T-helper 1 cell treated with Interleukin-12 subunit alpha and Interleukin-12 subunit beta and Interleukin-4 antibody, amounts not matched to agents 30 μg/mL and 1 μg/mL, for 36 hours (primary cell): ENCODE data around the gene ESR2.
A peak's percentile ranks its signal among the peaks of the same experiment; 100 is the strongest.

Experiments used
- H3K27ac Mint-ChIP-seq: one replicate; pipeline ENCODE4 v1.8.0; 2021; ENCODE audit warnings: mild to moderate bottlenecking, mixed read lengths
- H3K27me3 Mint-ChIP-seq: one replicate; pipeline ENCODE4 v1.8.0; 2021; ENCODE audit warnings: low read depth, mixed read lengths
- H3K36me3 Mint-ChIP-seq: one replicate; pipeline ENCODE4 v1.8.0; 2021; ENCODE audit warnings: low read depth, mixed read lengths
- H3K4me1 Mint-ChIP-seq: one replicate; pipeline ENCODE4 v1.8.0; 2021; ENCODE audit warnings: low read depth, mixed read lengths
- H3K4me3 Mint-ChIP-seq: one replicate; pipeline ENCODE4 v1.8.0; 2021; ENCODE audit warnings: mild to moderate bottlenecking, moderate library complexity, mixed read lengths
- H3K9me3 Mint-ChIP-seq: one replicate; pipeline ENCODE4 v1.8.0; 2021; ENCODE audit warnings: mixed read lengths

Gene ESR2

GRCh38 chr14:64245491-64245890 lies 48.7 kb downstream of the ESR2 start:
- no peak overlapping the region for H3K4me3 Mint-ChIP-seq
- H3K27ac Mint-ChIP-seq: no peak overlapping the region
- H3K4me1 Mint-ChIP-seq: no peaks in the 10 kb centered on the region
- peaks cover 17% of the 10 kb centered on the region for H3K27me3 Mint-ChIP-seq
- no peaks in the 10 kb centered on the region for H3K36me3 Mint-ChIP-seq
- no peaks in the 10 kb centered on the region for H3K9me3 Mint-ChIP-seq

GRCh38 chr14:64244279-64244678 lies 49.9 kb downstream of the ESR2 start:
- Mint-ChIP-seq H3K27me3 (peaks cover 13% of the 10 kb centered on the region), H3K36me3 (no peaks in the 10 kb centered on the region), H3K4me3 (no peak overlapping the region), H3K4me1 (no peaks in the 10 kb centered on the region), H3K9me3 (no peaks in the 10 kb centered on the region), H3K27ac (no peak overlapping the region)

- peaks cover 20% of the 10 kb centered on the region for H3K27me3 Mint-ChIP-seq
- no peak overlapping the region for H3K4me3 Mint-ChIP-seq
- no peaks in the 10 kb centered on the region for H3K9me3 Mint-ChIP-seq
- no peak overlapping the region for H3K27ac Mint-ChIP-seq
- no peaks in the 10 kb centered on the region for H3K36me3 Mint-ChIP-seq
- no peaks in the 10 kb centered on the region for H3K4me1 Mint-ChIP-seq
Measured at GRCh38 chr14:64238631-64239030, 55.5 kb downstream of the ESR2 start.

- Mint-ChIP-seq H3K9me3 (no peaks in the 10 kb centered on the region), H3K36me3 (no peaks in the 10 kb centered on the region), H3K4me3 (no peak overlapping the region), H3K4me1 (no peaks in the 10 kb centered on the region), H3K27ac (no peak overlapping the region), H3K27me3 (peaks cover 20% of the 10 kb centered on the region)
Measured at GRCh38 chr14:64238049-64238448, 56.1 kb downstream of the ESR2 start.

GRCh38 chr14:64235652-64236640 lies 58.2 kb downstream of the ESR2 start:
- Mint-ChIP-seq H3K27ac (no peak overlapping the region), H3K9me3 (no peaks in the 10 kb centered on the region), H3K4me1 (peaks cover 8% of the 10 kb centered on the region), H3K36me3 (peaks cover 8% of the 10 kb centered on the region), H3K4me3 (no peak overlapping the region), H3K27me3 (peaks cover 13% of the 10 kb centered on the region)

- Mint-ChIP-seq H3K27me3 (peaks cover 13% of the 10 kb centered on the region), H3K4me3 (no peak overlapping the region), H3K4me1 (peaks cover 8% of the 10 kb centered on the region), H3K27ac (no peak overlapping the region), H3K9me3 (no peaks in the 10 kb centered on the region), H3K36me3 (peaks cover 8% of the 10 kb centered on the region)
Measured at GRCh38 chr14:64234877-64235651, 59.1 kb downstream of the ESR2 start.

GRCh38 chr14:64233531-64234190 lies 60.5 kb downstream of the ESR2 start:
- peaks cover 8% of the 10 kb centered on the region for H3K4me1 Mint-ChIP-seq
- peaks cover 13% of the 10 kb centered on the region for H3K36me3 Mint-ChIP-seq
- H3K27ac Mint-ChIP-seq: peak overlapping the region; percentile 37
- no peaks in the 10 kb centered on the region for H3K9me3 Mint-ChIP-seq
- peaks cover 11% of the 10 kb centered on the region for H3K27me3 Mint-ChIP-seq
- H3K4me3 Mint-ChIP-seq: no peak overlapping the region

GRCh38 chr14:64232944-64233343 lies 61.2 kb downstream of the ESR2 start:
- Mint-ChIP-seq H3K4me1 (peaks cover 8% of the 10 kb centered on the region), H3K27ac (no peak overlapping the region), H3K4me3 (no peak overlapping the region), H3K9me3 (no peaks in the 10 kb centered on the region), H3K36me3 (peaks cover 20% of the 10 kb centered on the region), H3K27me3 (peaks cover 3% of the 10 kb centered on the region)

- Mint-ChIP-seq H3K4me3 (no peak overlapping the region), H3K27me3 (peaks cover under 1% of the 10 kb centered on the region), H3K36me3 (peaks cover 25% of the 10 kb centered on the region), H3K4me1 (peaks cover 8% of the 10 kb centered on the region), H3K27ac (no peak overlapping the region), H3K9me3 (no peaks in the 10 kb centered on the region)
Measured at GRCh38 chr14:64232095-64232838, 61.9 kb downstream of the ESR2 start.

GRCh38 chr14:64229489-64229888 lies 64.7 kb downstream of the ESR2 start:
- Mint-ChIP-seq H3K27ac (no peak overlapping the region), H3K27me3 (no peaks in the 10 kb centered on the region), H3K4me1 (peaks cover 8% of the 10 kb centered on the region), H3K36me3 (peaks cover 31% of the 10 kb centered on the region), H3K9me3 (no peaks in the 10 kb centered on the region), H3K4me3 (no peak overlapping the region)

- H3K9me3 Mint-ChIP-seq: no peaks in the 10 kb centered on the region
- no peak overlapping the region for H3K27ac Mint-ChIP-seq
- H3K36me3 Mint-ChIP-seq: peaks cover 38% of the 10 kb centered on the region
- no peaks in the 10 kb centered on the region for H3K27me3 Mint-ChIP-seq
- no peak overlapping the region for H3K4me3 Mint-ChIP-seq
- peaks cover 8% of the 10 kb centered on the region for H3K4me1 Mint-ChIP-seq
Measured at GRCh38 chr14:64227856-64228255, 66.3 kb downstream of the ESR2 start.

- no peaks in the 10 kb centered on the region for H3K4me1 Mint-ChIP-seq
- no peaks in the 10 kb centered on the region for H3K27me3 Mint-ChIP-seq
- H3K4me3 Mint-ChIP-seq: no peak overlapping the region
- H3K9me3 Mint-ChIP-seq: no peaks in the 10 kb centered on the region
- no peak overlapping the region for H3K27ac Mint-ChIP-seq
- peaks cover 44% of the 10 kb centered on the region for H3K36me3 Mint-ChIP-seq
Measured at GRCh38 chr14:64225151-64225757, 68.9 kb downstream of the ESR2 start.

- Mint-ChIP-seq H3K27me3 (no peaks in the 10 kb centered on the region), H3K4me3 (no peak overlapping the region), H3K27ac (no peak overlapping the region), H3K4me1 (no peaks in the 10 kb centered on the region), H3K36me3 (peaks cover 45% of the 10 kb centered on the region), H3K9me3 (no peaks in the 10 kb centered on the region)
Measured at GRCh38 chr14:64221391-64222003, 72.7 kb downstream of the ESR2 start.
